ENCODE data around the gene ARHGAP24. TPM values are rescaled to one million over a fixed set of nuclear protein-coding genes. Genes with fewer than 3 reads are reported as not detected.

ARHGAP24 gene
- total and polyA plus RNA-seq, 2 experiments from 2014 or later = 0.21 to 0.36 TPM

- no peak; the same call in 2 of the 3 replicates for ATAC-seq
- no peaks in the 10 kb centered on the region for H3K36me3 ChIP-seq (ENCODE audit: insufficient read depth)
Measured at GRCh38 chr4:85682391-85682790, 207.4 kb downstream of the ARHGAP24 start.

More at GRCh38 chr4:85682391-85682790, 207.4 kb downstream of the ARHGAP24 start:
- Mint-ChIP-seq H3K4me1 (peaks cover 17% of the 10 kb centered on the region; the same call in 2 of the 3 replicates), H3K36me3 (ENCODE audit: low read depth) (no peaks in the 10 kb centered on the region), H3K27ac (no peak overlapping the region), H3K9me3 (no peaks in the 10 kb centered on the region), H3K4me3 (no peak overlapping the region), H3K27me3 (ENCODE audit: insufficient read depth, low read depth, poor library complexity) (no peaks in the 10 kb centered on the region)
- no peak overlapping the region for H3K4me3 ChIP-seq
- no peaks in the 10 kb centered on the region for H3K9me2 ChIP-seq (ENCODE audit: insufficient read depth)
- H3K79me2 ChIP-seq (replicated peaks; ENCODE audit: insufficient read depth) = no peaks in the 10 kb centered on the region
- H3F3A ChIP-seq (replicated peaks; ENCODE audit: low read depth) = no peaks in the 10 kb centered on the region
- TF ChIP-seq EZH2 (IDR thresholded peaks at IDR 0.05; ENCODE audit: low read depth, unreplicated experiment) (no peak), STAT1 (IDR thresholded peaks at IDR 0.05; ENCODE audit: unreplicated experiment) (no peak), ZNF114 (CRISPR knock-in tag; IDR thresholded peaks at IDR 0.05) (no peak), ZNF462 (CRISPR knock-in tag; IDR thresholded peaks at IDR 0.05) (no peak), ETS1 (IDR thresholded peaks at IDR 0.05) (no peak), REST (IDR thresholded peaks at IDR 0.05; ENCODE audit: unreplicated experiment) (no peak), CTCF (conservative IDR thresholded peaks at IDR 0.05; ENCODE audit: low read depth in 2 of 2) (no peak), ZNF331 (CRISPR knock-in tag; IDR thresholded peaks at IDR 0.05; ENCODE audit: low read depth) (no peak), JUNB (IDR thresholded peaks at IDR 0.05; ENCODE audit: unreplicated experiment) (no peak), POLR2AphosphoS5 (IDR thresholded peaks at IDR 0.05; ENCODE audit: low read depth) (no peak), NANOG (IDR thresholded peaks at IDR 0.05; ENCODE audit: borderline replicate concordance) (no peak), CREB1 (CRISPR knock-in tag; IDR thresholded peaks at IDR 0.05; ENCODE audit: low read depth) (no peak), EZH2phosphoT487 (IDR thresholded peaks at IDR 0.05; ENCODE audit: unreplicated experiment) (no peak)
- H4K20me1 ChIP-seq (replicated peaks; ENCODE audit: insufficient read depth) = no peaks in the 10 kb centered on the region
- no peak overlapping the region for H3K27ac ChIP-seq (ENCODE audit: low read depth)
- H3K4me1 ChIP-seq (ENCODE audit: insufficient read depth) = peaks cover 12% of the 10 kb centered on the region
- no peak overlapping the region for H2AFZ ChIP-seq
- no peaks in the 10 kb centered on the region for H3K27me3 ChIP-seq (ENCODE audit: insufficient read depth)
- 0 out of 2 replicates have a peak overlapping the region, but pooled peaks have one; percentile 20 for H3K4me2 ChIP-seq
- DNase-seq (ENCODE audit: low spot score) = no peak
